ENCODE results near the gene ANKIB1.
"Not testable (repeated sequence)": the region's sequence is repeated elsewhere in the genome, so short reads cannot be mapped to it uniquely, and the experiment has no call there.

Gene ANKIB1

GRCh38 chr7:92415225-92415624 lies 169.5 kb downstream of the ANKIB1 start:
- DNase-seq: no peak

GRCh38 chr7:92417913-92418312 lies 172.1 kb downstream of the ANKIB1 start:
- no peak for DNase-seq

- DNase-seq: no peak
Observed at GRCh38 chr7:92421676-92422435, 176.1 kb downstream of the ANKIB1 start.

GRCh38 chr7:92422926-92423325 lies 177.2 kb downstream of the ANKIB1 start:
- no peak for DNase-seq

- DNase-seq: no peak
Observed at GRCh38 chr7:92423710-92424131, 177.9 kb downstream of the ANKIB1 start.

- DNase-seq: no peak
Observed at GRCh38 chr7:92425311-92425947, 179.7 kb downstream of the ANKIB1 start.

GRCh38 chr7:92427193-92427592 lies 181.4 kb downstream of the ANKIB1 start:
- DNase-seq: no peak

GRCh38 chr7:92432299-92432946 lies 186.6 kb downstream of the ANKIB1 start:
- DNase-seq: no peak

- no peak for DNase-seq
Observed at GRCh38 chr7:92433019-92433418, 187.2 kb downstream of the ANKIB1 start.

- DNase-seq: no peak
Observed at GRCh38 chr7:92435542-92435941, 189.8 kb downstream of the ANKIB1 start.

- DNase-seq: no peak
Observed at GRCh38 chr7:92436612-92437445, 191.1 kb downstream of the ANKIB1 start.

GRCh38 chr7:92437956-92438491 lies 192.2 kb downstream of the ANKIB1 start:
- no peak for DNase-seq

GRCh38 chr7:92442720-92443119 lies 196.9 kb downstream of the ANKIB1 start:
- DNase-seq: not testable (repeated sequence)

- DNase-seq: no peak
Observed at GRCh38 chr7:92446869-92447344, 201.1 kb downstream of the ANKIB1 start.

GRCh38 chr7:92447345-92448204 lies 201.8 kb downstream of the ANKIB1 start, which contains the start of gene GATAD1:
GATAD1 (plus strand) TSS chr7:92447482; CDS start chr7:92447730, 248 bp downstream.
- DNase-seq: peak; percentile 58 to 67

- DNase-seq: peak; percentile 41 to 69
Observed at GRCh38 chr7:92448205-92448747, 202.5 kb downstream of the ANKIB1 start.

Measured in bone marrow (tissue), 2 donors.